H1 (cell line): Measurements from ENCODE around the gene CBARP. TPM values are rescaled to one million over a fixed set of nuclear protein-coding genes. Genes with fewer than 3 reads are reported as not detected.
A peak's percentile ranks its signal among the peaks of the same experiment; 100 is the strongest.

ENCODE experiments used
- CTCF ChIA-PET: fragments of 300-600 bp; sonication (Branson Sonifier 250); formaldehyde crosslinking; loops from one replicate; lab custom pipeline; 2021; ENCODE audit not compliant: partially characterized antibody; lab: Charles Lee
- POLR2A ChIA-PET: fragments of 300-600 bp; sonication (Branson Sonifier 250); formaldehyde crosslinking; loops from one replicate; lab custom pipeline; 2021; ENCODE audit warnings: inconsistent platforms; ENCODE audit not compliant: partially characterized antibody; lab: Charles Lee
- DNase-seq, 2 experiments: peaks; one replicate each; pipeline versions ENCODE4 v3.0.0 to v3.0.0-alpha.2; 2010 to 2022; ENCODE audit warnings: low spot score in 2 of 2, low read depth in 1 of 2, mixed read lengths in 1 of 2
- FAIRE-seq: peaks from 2 replicates; lab custom pipeline; 2011; peaks lifted over from hg19 to GRCh38; lab: Jason Lieb, UNC
- H2AFZ ChIP-seq: 2 replicates; pipeline ENCODE4 v1.8.1; 2012; ENCODE audit warnings: low read length, inconsistent platforms
- H2AK5ac ChIP-seq: 2 replicates; pipeline ENCODE4 v1.6.1; 2013; ENCODE audit warnings: low read depth, low read length
- H2BK120ac ChIP-seq: replicated peaks from 2 replicates; pipeline ENCODE3; 2013; ENCODE audit warnings: low read depth, low read length, inconsistent platforms
- H2BK12ac ChIP-seq: 2 replicates; pipeline ENCODE4 v1.6.1; 2013; ENCODE audit warnings: low read depth, low read length
- H2BK15ac ChIP-seq: 2 replicates; pipeline ENCODE4 v1.6.1; 2013; ENCODE audit warnings: low read length
- H2BK20ac ChIP-seq: 2 replicates; pipeline ENCODE4 v1.6.1; 2013; ENCODE audit warnings: low read length
- H2BK5ac ChIP-seq: 2 replicates; pipeline ENCODE4 v1.6.1; 2013; ENCODE audit warnings: low read depth, low read length
- H3K14ac ChIP-seq: 2 replicates; pipeline ENCODE4 v1.6.1; 2013; ENCODE audit warnings: inconsistent platforms; ENCODE audit not compliant: insufficient read length
- H3K18ac ChIP-seq: 2 replicates; pipeline ENCODE4 v1.6.1; 2013; ENCODE audit warnings: low read length; ENCODE audit errors: extremely low read depth
- H3K23ac ChIP-seq: 2 replicates; pipeline ENCODE4 v1.6.1; 2013; ENCODE audit warnings: inconsistent platforms; ENCODE audit not compliant: insufficient read length
- H3K23me2 ChIP-seq: 2 replicates; pipeline ENCODE4 v1.6.1; 2013; ENCODE audit warnings: low read depth, low read length
- H3K27ac ChIP-seq: 2 replicates; pipeline ENCODE4 v1.6.1; 2011; ENCODE audit warnings: low read depth, low read length, inconsistent platforms
- H3K27me3 ChIP-seq, 4 experiments: replicated peaks in 1 of 4; 1 replicate in 1 of 4; 2 replicates in 3 of 4; pipeline versions ENCODE4 v1.6.1 to v1.8.1; 2011 to 2013; ENCODE audit warnings: low read length in 3 of 4, mild to moderate bottlenecking in 3 of 4, inconsistent platforms in 2 of 4, mixed read lengths in 2 of 4, moderate library complexity in 1 of 4; ENCODE audit not compliant: control insufficient read depth in 3 of 4, insufficient read depth in 3 of 4; ENCODE audit errors: extremely low read depth in 1 of 4
- H3K36me3 ChIP-seq, 4 experiments: 2 replicates each; pipeline versions ENCODE4 v1.6.1 to v1.8.1; 2011 to 2013; ENCODE audit warnings: mild to moderate bottlenecking in 4 of 4, low read length in 3 of 4, moderate library complexity in 2 of 4, control low read depth in 1 of 4, inconsistent platforms in 1 of 4; ENCODE audit not compliant: insufficient read depth in 4 of 4, control insufficient read depth in 2 of 4
- H3K4ac ChIP-seq: replicated peaks from 2 replicates; pipeline ENCODE3; 2013; ENCODE audit warnings: low read length, low read depth, mixed read lengths, inconsistent platforms; ENCODE audit not compliant: insufficient read length
- H3K4me1 ChIP-seq, 4 experiments: replicated peaks in 1 of 4; 1 replicate in 1 of 4; 2 replicates in 3 of 4; pipeline versions ENCODE4 v1.6.1 to v1.8.1; 2011 to 2013; ENCODE audit warnings: low read length in 3 of 4, inconsistent platforms in 2 of 4, mixed read lengths in 1 of 4; ENCODE audit not compliant: insufficient read depth in 4 of 4, control insufficient read depth in 3 of 4
- H3K4me2 ChIP-seq, 2 experiments: 2 replicates each; pipeline versions ENCODE4 v1.6.1 to v1.8.1; 2011 to 2013; ENCODE audit warnings: low read depth in 2 of 2, low read length in 2 of 2, control low read depth in 1 of 2, inconsistent platforms in 1 of 2, mild to moderate bottlenecking in 1 of 2; ENCODE audit not compliant: insufficient read depth in 1 of 2
- H3K4me3 ChIP-seq, 4 experiments: fragments of 200-600, 300-600 bp in 1 of 4; sonication (generic), shearing (Covaris generic), sonication (Bioruptor Twin) in 1 of 4; 2 replicates each; pipeline versions ENCODE4 v1.5.1 to v1.8.1; 2011 to 2016; ENCODE audit warnings: low read length in 4 of 4, low read depth in 3 of 4, control low read depth in 2 of 4, inconsistent platforms in 2 of 4, mild to moderate bottlenecking in 2 of 4, mixed read lengths in 1 of 4, moderate library complexity in 1 of 4; ENCODE audit not compliant: insufficient read depth in 2 of 4; ENCODE audit errors: extremely low read depth in 1 of 4
- H3K56ac ChIP-seq: replicated peaks from 2 replicates; pipeline ENCODE3; 2013; ENCODE audit warnings: low read depth, mild to moderate bottlenecking, mixed read lengths, low read length, inconsistent platforms; ENCODE audit not compliant: insufficient read length
- H3K79me1 ChIP-seq: 2 replicates; pipeline ENCODE4 v1.6.1; 2013; ENCODE audit warnings: low read depth, low read length, control low read depth
- H3K79me2 ChIP-seq, 2 experiments: 2 replicates each; pipeline versions ENCODE4 v1.6.1 to v1.8.1; 2012 to 2013; ENCODE audit warnings: low read length in 2 of 2, mild to moderate bottlenecking in 2 of 2, inconsistent platforms in 1 of 2; ENCODE audit not compliant: insufficient read depth in 2 of 2, control insufficient read depth in 1 of 2
- H3K9ac ChIP-seq, 4 experiments: replicated peaks in 1 of 4; 1 replicate in 1 of 4; 2 replicates in 3 of 4; pipeline versions ENCODE4 v1.6.1 to v1.8.1; 2011 to 2013; ENCODE audit warnings: low read depth in 3 of 4, low read length in 3 of 4, control low read depth in 2 of 4, mild to moderate bottlenecking in 2 of 4, moderate library complexity in 2 of 4, inconsistent platforms in 1 of 4; ENCODE audit errors: extremely low read depth in 1 of 4
- H3K9me3 ChIP-seq, 2 experiments: 2 replicates each; pipeline versions ENCODE4 v1.6.1 to v1.8.1; 2012 to 2013; ENCODE audit warnings: mild to moderate bottlenecking in 2 of 2, moderate library complexity in 2 of 2, control low read depth in 1 of 2, inconsistent platforms in 1 of 2, low read depth in 1 of 2, low read length in 1 of 2, mixed read lengths in 1 of 2; ENCODE audit not compliant: insufficient read depth in 2 of 2
- H4K20me1 ChIP-seq, 2 experiments: replicated peaks in 1 of 2; 2 replicates each; pipeline versions ENCODE3 to v1.8.1; 2011 to 2013; ENCODE audit warnings: inconsistent platforms in 2 of 2, low read length in 2 of 2, mild to moderate bottlenecking in 1 of 2; ENCODE audit not compliant: insufficient read depth in 2 of 2, control insufficient read depth in 1 of 2
- H4K5ac ChIP-seq: 2 replicates; pipeline ENCODE4 v1.6.1; 2013; ENCODE audit warnings: low read length, low read depth, mixed read lengths, inconsistent platforms; ENCODE audit not compliant: insufficient read length
- H4K8ac ChIP-seq: 2 replicates; pipeline ENCODE4 v1.8.0; 2013; ENCODE audit warnings: mild to moderate bottlenecking, moderate library complexity, low read length, inconsistent platforms; ENCODE audit not compliant: insufficient read depth; ENCODE audit errors: extremely low read depth
- H4K91ac ChIP-seq: replicated peaks from 2 replicates; pipeline ENCODE3; 2013; ENCODE audit warnings: low read length, mixed read lengths, inconsistent platforms; ENCODE audit not compliant: insufficient read length
- BRCA1 ChIP-seq: IDR thresholded peaks from 2 replicates; pipeline ENCODE4 v1.6.1; 2012; ENCODE audit warnings: low read depth, low read length, improper control_type of control experiment
- CBX5 ChIP-seq: fragments of 300-800, 300-1000 bp; sonication (generic); IDR thresholded peaks from 2 replicates; pipeline ENCODE4 v1.7.1; 2016; ENCODE audit warnings: antibody characterized with exemption, low read length, low read depth
- JUN ChIP-seq: IDR thresholded peaks from 2 replicates; pipeline ENCODE4 v1.6.1; 2011; ENCODE audit warnings: low read depth, mild to moderate bottlenecking, improper control_type of control experiment, low read length
- RAD21 ChIP-seq, 2 experiments: IDR thresholded peaks in 1 of 2; conservative IDR thresholded peaks in 1 of 2; 2 replicates each; pipeline ENCODE4 v1.6.1; 2011; ENCODE audit warnings: low read depth in 2 of 2, low read length in 2 of 2, improper control_type of control experiment in 1 of 2, inconsistent platforms in 1 of 2, mild to moderate bottlenecking in 1 of 2, moderate library complexity in 1 of 2
- RBBP5 ChIP-seq: IDR thresholded peaks from 2 replicates; pipeline ENCODE4 v1.7.1; 2012; ENCODE audit warnings: low read depth, mild to moderate bottlenecking, inconsistent platforms, low read length, moderate library complexity, borderline replicate concordance
- RFX5 ChIP-seq: IDR thresholded peaks from 2 replicates; pipeline ENCODE4 v1.6.1; 2011; ENCODE audit warnings: low read depth, low read length, improper control_type of control experiment, borderline replicate concordance
- SP2 ChIP-seq: IDR thresholded peaks from 2 replicates; pipeline ENCODE4 v1.6.1; 2012; ENCODE audit warnings: mild to moderate bottlenecking, low read length, inconsistent platforms
- TBP ChIP-seq: IDR thresholded peaks from 2 replicates; pipeline ENCODE4 v1.6.1; 2011; ENCODE audit warnings: low read depth, low read length, improper control_type of control experiment
- WGBS, 2 experiments: shearing (Covaris generic) in 1 of 2; methylation state at CpG; one replicate each; pipeline versions ENCODE4 v1.1.6 to v1.1.7; 2013 to 2015; ENCODE audit warnings: low lambda C conversion rate in 2 of 2, mixed read lengths in 2 of 2, inconsistent platforms in 1 of 2, low coverage in 1 of 2, missing lambda C conversion rate in 1 of 2; ENCODE audit not compliant: insufficient replicate concordance in 2 of 2, insufficient coverage in 1 of 2, insufficient read length in 1 of 2; ENCODE audit errors: extremely low coverage in 1 of 2, missing lambda C conversion rate in 1 of 2; 5-methylcytosine and 5-hydroxymethylcytosine counted together
- polyA plus RNA-seq, 7 experiments: library from polyadenylated mRNA; depleted of rRNA in 3 of 7; stranded (reverse) in 5 of 7; unstranded in 2 of 7; fragments of >200 nt in 5 of 7; fragments of 200-250 nt in 2 of 7; gene quantifications; 1 replicate in 5 of 7; 2 replicates in 1 of 7; 4 replicates in 1 of 7; pipeline versions ENCODE4 v1.2.1 to v1.2.3, GENCODE V29; 2011 to 2013; ENCODE audit warnings: missing spikeins in 2 of 7, mixed read lengths in 2 of 7
- total RNA-seq: library from RNA; stranded (reverse); fragmentation: NEBNext Ultra II Directional; extraction: Animal tissue kit (Norgen Biotek cat#: 25700); gene quantifications from 2 replicates; pipeline ENCODE4 v1.2.1, GENCODE V29; 2021
- TF ChIP-seq, protein P1 (sequence below): IDR thresholded peaks from 2 replicates; pipeline ENCODE4 v1.6.1; 2011; ENCODE audit warnings: low read length, improper control_type of control experiment

Gene CBARP
- total and polyA plus RNA-seq, 2 of the 8 experiments (the other 6 are each of a cell fraction or from before 2014, with no cell fraction given) = 4.9 to 14.7 TPM

GRCh38 chr19:1225440-1226226, 12.2 kb downstream of the CBARP start:
- no peak overlapping the region for H3K4ac ChIP-seq
- H2BK15ac ChIP-seq = no peak overlapping the region
- peak in 1 of 2 experiments; percentile 43 for DNase-seq
- no peak overlapping the region for H3K4me3 ChIP-seq
- no peaks in the 10 kb centered on the region; a peak in 2 of 7 replicates for H3K4me1 ChIP-seq
- H3K27ac ChIP-seq = no peak overlapping the region
- TF ChIP-seq TBP (no peak), JUN (no peak), RBBP5 (no peak), RFX5 (no peak), SP2 (no peak), CBX5 (no peak), RAD21 (IDR thresholded peaks at IDR 0.05 in 1 of 2, conservative IDR thresholded peaks at IDR 0.05 in 1 of 2; ENCODE audit: low read depth in 2 of 2, low read length in 2 of 2) (no peak), BRCA1 (no peak)
- TF ChIP-seq, protein P1, sequence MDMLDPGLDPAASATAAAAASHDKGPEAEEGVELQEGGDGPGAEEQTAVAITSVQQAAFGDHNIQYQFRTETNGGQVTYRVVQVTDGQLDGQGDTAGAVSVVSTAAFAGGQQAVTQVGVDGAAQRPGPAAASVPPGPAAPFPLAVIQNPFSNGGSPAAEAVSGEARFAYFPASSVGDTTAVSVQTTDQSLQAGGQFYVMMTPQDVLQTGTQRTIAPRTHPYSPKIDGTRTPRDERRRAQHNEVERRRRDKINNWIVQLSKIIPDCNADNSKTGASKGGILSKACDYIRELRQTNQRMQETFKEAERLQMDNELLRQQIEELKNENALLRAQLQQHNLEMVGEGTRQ = no peak
- no peak overlapping the region for H4K5ac ChIP-seq
- WGBS, 2 experiments = 90% methylated on average over 27 of the region's 29 CpGs; no CpG with 5 or more reads in 1 of the 2 experiments
- H3K4me2 ChIP-seq = no peak overlapping the region
- H3K79me1 ChIP-seq = no peaks in the 10 kb centered on the region; the same call in 1 of the 2 replicates
- H3K23me2 ChIP-seq = no peaks in the 10 kb centered on the region
- H3K9me3 ChIP-seq = no peaks in the 10 kb centered on the region
- no peaks in the 10 kb centered on the region for H3K27me3 ChIP-seq
- no peak overlapping the region for H3K18ac ChIP-seq
- peaks cover 13 to 19% of the 10 kb centered on the region in 2 experiments for H4K20me1 ChIP-seq
- H2BK20ac ChIP-seq = no peak overlapping the region
- CTCF ChIA-PET = interaction anchor here (0.6 to 2.0 kb wide), 14 partner anchors 8 to 247 kb away, joined by 3 to 14 read pairs (median 3); partner anchors contain the start of gene CBARP
- H3K56ac ChIP-seq = no peak overlapping the region
- no peak overlapping the region for H3K14ac ChIP-seq
- H2BK5ac ChIP-seq = no peak overlapping the region
- H2AK5ac ChIP-seq = no peak overlapping the region
- FAIRE-seq = no peak
- no peak overlapping the region for H2BK12ac ChIP-seq
- H3K79me2 ChIP-seq = no peaks in the 10 kb centered on the region
- no peak overlapping the region for H2AFZ ChIP-seq
- POLR2A ChIA-PET = interaction anchor here (0.9 to 1.7 kb wide), 12 partner anchors 8 to 229 kb away, joined by 3 to 6 read pairs (median 4); partner anchors contain the start of genes ATP5F1D, CBARP, CNN2 and GPX4
- H3K9ac ChIP-seq = peak overlapping the region in 1 of 4 experiments; percentile 22; a peak in 2 of 7 replicates
- H4K91ac ChIP-seq = no peak overlapping the region
- H2BK120ac ChIP-seq = no peak overlapping the region
- H4K8ac ChIP-seq = no peak overlapping the region; the same call in 1 of the 2 replicates
- H3K36me3 ChIP-seq = peaks cover 0 to 70% (median 2%) of the 10 kb centered on the region in 4 experiments; a peak in 4 of 8 replicates
- H3K23ac ChIP-seq = no peak overlapping the region
